K562 (cell line): ENCODE results near the gene MYO7A.

Experiments
- CEBPZ ChIP-seq: fragments of 150-350 bp; IDR thresholded peaks from 2 replicates; pipeline ENCODE4 v1.6.1; 2014; ENCODE audit warnings: low read depth, mild to moderate bottlenecking, low read length, borderline replicate concordance
- TCF3 ChIP-seq: sonication (generic); formaldehyde crosslinking; IDR thresholded peaks from 2 replicates; pipeline ENCODE4 v1.4.0; 2020; ENCODE audit warnings: mild to moderate bottlenecking, missing genetic modification reagents

GRCh38 chr11:77136784-77137420, 8.9 kb downstream of the MYO7A start:
- TF ChIP-seq TCF3 (no peak), CEBPZ (no peak)
